Measurements from ENCODE around the gene CCDC9B. TPM values are rescaled to one million over a fixed set of nuclear protein-coding genes. Genes with fewer than 3 reads are reported as not detected.

Gene CCDC9B
- total RNA-seq, 1 donor from 2014 or later: 178 TPM

GRCh38 chr15:40334941-40335795, 5.6 kb downstream of the CCDC9B start:
- intact Hi-C loops (cut with DNase I): no loop called here
- DNase-seq (ENCODE audit: low spot score): no peak

DNA sequence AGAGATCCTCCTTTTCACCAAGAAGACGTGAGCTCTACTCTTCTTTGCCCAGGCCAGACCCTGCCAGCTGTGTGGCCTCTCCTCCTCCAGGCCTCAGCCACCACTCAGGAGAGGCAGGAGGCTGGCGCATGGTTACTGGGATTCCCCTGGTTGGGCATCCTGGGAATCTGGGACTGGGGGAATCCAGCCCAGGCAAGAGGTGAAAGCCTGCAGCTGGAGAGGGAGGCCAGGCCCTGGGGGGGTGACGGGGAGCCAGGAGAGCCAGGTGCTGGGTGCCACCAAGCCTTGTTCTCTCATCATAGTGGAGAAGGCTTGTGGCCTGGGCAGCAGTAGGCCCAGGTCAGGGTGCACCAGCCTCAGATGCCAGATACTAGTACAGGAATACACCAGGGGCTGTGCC, 6.2 kb downstream of the CCDC9B start:
- DNase-seq (ENCODE audit: low spot score): no peak
- intact Hi-C loops (cut with DNase I): no loop called here

DNA sequence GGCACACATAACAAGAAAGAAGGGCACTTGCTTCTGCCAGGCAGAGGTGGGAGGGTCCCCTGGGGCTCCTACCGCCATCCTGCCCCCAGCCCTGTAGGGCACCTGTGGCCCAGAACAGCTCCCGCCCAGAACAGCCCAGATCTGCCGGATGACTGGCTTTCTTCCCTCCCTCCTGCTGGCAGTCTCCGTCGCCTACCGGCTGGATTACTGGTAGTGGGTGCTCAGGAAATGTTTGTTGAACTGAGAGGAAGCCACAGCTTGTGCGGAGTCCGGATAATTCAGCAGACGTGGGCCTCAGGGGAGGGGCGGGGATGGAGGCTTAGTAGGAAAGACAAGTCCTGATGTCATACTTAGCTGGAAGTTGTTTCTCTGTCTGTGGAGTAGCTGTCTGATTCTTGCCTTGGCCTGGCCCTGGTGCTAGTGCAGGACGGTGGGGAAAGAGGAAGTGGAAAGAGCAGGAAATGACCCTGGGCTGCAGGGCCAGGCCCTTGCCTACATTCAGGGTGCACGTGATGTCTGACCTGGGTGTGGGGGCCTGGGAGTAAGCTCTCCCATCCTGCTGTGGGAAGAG, 6.7 kb downstream of the CCDC9B start:
- DNase-seq (ENCODE audit: low spot score): peak; percentile 89
- intact Hi-C loops (cut with DNase I): no loop called here

- no peak for DNase-seq (ENCODE audit: low spot score)
- intact Hi-C loops (cut with DNase I): no loop called here
These were observed 8.5 kb downstream of the CCDC9B start for GRCh38 chr15:40332113-40332781.

DNA sequence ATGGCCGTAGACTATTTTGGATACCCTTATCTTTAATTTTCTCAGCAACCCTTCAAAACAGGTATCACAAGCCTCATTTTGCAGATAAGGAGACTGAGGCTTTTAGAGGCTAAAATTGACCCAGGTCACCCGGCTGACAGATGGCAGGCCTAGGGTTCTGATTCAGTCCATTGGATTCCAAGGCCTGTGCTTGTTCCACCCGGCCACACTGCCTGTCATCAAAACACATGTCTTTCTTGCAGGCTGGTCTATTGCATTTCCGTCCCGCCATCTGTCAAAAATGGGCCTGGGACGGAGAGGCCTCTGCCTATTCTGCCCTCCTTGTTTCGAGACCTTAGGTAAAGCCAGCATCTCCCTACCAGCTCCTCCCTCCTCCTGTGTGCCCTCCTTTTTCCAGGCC, 9.1 kb downstream of the CCDC9B start:
- intact Hi-C loops (cut with DNase I): no loop called here
- no peak for DNase-seq (ENCODE audit: low spot score)

DNA sequence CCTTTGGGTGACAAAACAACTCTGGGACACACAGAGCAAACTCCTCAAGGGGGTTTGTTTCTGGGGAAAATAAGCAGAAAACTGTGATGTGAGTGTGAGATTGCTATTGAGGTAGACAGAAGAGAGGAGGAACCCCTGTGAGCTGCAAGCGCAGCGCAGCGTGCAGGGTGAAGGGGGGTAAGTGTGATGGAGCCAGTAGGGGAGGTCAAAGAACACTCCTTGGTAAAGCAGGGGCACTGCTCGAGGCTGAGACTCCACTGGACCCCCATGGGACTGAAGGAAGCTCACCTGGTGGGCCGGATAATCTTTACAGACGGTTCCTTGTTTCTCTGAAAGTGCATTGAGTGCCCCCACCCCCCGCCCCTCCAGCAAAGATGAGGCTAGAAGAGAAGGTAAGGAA, 9.7 kb downstream of the CCDC9B start:
- no peak for DNase-seq (ENCODE audit: low spot score)

GRCh38 chr15:40330368-40330836, 10.3 kb downstream of the CCDC9B start:
- intact Hi-C loops (cut with DNase I): no loop called here

More for the DNA sequence above, 9.7 kb downstream of the CCDC9B start:
- intact Hi-C loops (cut with DNase I): no loop called here

DNA sequence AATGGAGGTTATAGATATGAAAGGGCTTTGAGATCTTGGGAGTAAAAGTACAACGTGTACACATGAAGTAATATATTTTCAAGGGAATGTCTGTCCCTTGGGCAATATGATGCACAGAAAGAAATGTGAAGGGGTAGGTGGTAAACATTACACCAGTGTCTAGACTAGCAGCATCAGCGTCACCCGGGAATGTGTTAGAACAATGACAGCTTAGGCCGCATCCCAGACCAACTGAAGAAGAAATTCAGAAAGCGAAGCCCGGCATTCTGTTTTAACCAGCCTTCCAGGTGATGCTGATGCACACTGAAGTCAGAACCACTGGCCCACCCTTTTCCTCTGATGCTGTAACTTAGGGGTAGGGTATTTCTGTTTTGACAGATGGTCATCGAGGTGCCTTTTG, 10.9 kb downstream of the CCDC9B start:
- intact Hi-C loops (cut with DNase I): no loop called here
- DNase-seq (ENCODE audit: low spot score): no peak

More at GRCh38 chr15:40330368-40330836, 10.3 kb downstream of the CCDC9B start:
- DNase-seq (ENCODE audit: low spot score): no peak

DNA sequence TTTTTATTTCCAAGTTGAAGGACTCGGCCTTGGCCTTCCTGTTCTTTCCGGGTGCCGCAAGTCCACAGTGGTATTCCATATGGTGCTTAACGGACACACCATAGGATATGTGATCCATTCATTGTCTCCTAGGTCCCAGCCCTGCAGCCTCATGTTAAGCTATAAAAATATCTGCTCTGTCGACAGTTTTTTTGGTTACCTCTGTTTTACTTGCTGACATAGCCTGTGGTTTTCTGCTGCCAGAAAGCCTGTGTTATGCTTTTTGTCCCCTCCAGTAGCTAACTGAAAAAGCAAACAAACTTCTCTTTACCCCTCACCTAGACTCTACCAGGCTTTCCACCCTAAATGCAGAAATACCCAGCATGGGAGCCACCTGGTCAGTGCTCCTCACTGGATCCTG, 12.0 kb downstream of the CCDC9B start:
- intact Hi-C loops (cut with DNase I): no loop called here
- no peak for DNase-seq (ENCODE audit: low spot score)

- intact Hi-C loops (cut with DNase I): no loop called here
These were observed 12.6 kb downstream of the CCDC9B start for GRCh38 chr15:40328176-40328575.

DNA sequence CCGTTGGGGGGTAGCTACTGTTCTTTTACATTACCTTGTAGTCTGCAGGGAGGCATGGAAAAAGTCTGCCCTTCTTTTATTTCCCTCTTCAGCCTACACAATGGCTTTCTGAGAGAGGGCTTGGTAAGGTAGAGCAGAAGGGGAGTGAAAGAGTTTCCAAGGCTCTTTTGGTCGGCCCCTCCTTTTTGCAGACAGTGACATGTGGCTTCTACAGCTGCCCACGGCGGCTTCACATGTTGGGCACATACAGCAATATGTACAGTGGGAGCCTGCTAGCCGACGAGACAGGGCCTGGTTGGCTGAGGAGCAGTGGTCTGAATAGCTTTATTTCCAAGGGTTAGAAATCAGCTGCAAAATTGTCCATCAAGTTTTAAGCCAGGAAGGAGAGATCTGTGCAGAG, 13.3 kb downstream of the CCDC9B start:
- no peak for DNase-seq (ENCODE audit: low spot score)
- intact Hi-C loops (cut with DNase I): no loop called here

More at GRCh38 chr15:40328176-40328575, 12.6 kb downstream of the CCDC9B start:
- no peak for DNase-seq (ENCODE audit: low spot score)

DNA sequence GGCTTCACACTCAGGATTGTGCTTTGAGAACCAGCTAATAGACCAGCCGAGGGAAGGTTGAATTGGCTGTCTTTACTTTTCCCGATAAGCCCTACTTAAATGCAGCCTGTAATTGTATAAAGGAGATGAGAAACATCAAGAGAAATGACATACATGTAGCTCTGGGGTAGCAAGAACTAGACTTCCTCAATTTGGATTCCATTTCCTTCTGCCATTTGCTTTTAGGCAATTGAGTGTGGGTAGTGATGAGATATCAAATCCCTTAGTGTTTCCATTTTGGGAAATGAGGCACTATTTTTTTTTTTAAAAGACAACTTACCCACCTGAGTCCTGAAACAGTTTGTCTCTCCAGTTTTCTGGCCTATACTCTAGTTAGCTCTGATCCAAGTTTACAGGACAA, 15.0 kb downstream of the CCDC9B start:
- DNase-seq (ENCODE audit: low spot score): no peak
- intact Hi-C loops (cut with DNase I): no loop called here

GRCh38 chr15:40325188-40325587, 15.6 kb downstream of the CCDC9B start:
- intact Hi-C loops (cut with DNase I): no loop called here
- DNase-seq (ENCODE audit: low spot score): no peak

DNA sequence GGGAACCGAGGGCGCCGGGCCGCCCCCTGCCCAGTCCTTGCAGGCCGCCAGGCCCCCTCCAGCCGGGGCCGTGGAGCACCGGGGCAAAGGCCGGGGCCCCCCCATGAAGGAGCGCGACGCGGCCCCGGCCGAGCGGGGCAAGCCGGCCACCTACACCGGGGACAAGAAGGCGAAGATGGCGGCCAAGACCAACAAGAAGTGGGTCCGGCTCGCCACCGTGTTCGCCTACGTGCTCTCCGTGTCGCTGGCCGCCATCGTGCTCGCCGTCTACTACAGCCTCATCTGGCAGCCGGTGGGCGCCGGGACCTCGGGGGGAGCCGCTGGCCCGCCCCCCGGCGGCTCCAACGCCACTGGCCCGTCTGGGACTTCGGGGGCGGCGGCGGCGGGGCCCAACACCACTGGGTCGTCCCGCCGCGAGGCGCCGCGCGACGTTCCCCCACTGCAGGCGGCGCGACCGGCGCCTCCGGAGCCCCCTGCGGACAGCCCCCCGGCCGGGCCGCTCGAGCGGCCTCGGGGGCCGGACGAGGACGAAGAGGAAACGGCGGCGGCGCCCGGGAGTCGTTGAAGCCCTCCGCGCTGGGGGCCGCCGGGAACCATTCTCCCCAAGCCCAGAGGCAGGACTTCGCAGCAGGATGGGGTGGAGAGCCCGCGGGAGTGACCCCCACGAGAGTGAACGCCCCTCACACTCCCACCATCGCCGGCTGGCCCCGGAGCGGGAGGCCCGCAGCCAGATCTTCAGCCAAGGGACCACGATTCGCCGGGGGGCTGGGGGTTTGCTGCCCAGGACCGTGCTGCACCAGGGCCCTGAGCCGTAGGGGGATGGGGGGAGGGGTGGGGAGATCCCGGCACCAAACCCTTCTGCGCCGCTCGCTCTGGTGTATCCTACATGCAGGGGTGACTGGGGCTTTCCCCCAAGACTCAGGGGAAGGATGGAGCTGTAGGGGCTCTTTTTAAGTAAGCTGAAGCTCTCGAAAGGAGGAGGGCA, 16.5 kb downstream of the CCDC9B start:
- DNase-seq (ENCODE audit: low spot score): no peak
- intact Hi-C loops (cut with DNase I): loop anchor here (1.0 kb wide), 1 partner anchor 13 kb away; no protein-coding TSS in a partner anchor

GRCh38 chr15:40323239-40323952, 17.3 kb downstream of the CCDC9B start, which contains the start of gene INAFM2:
INAFM2 (plus strand) TSS chr15:40323692; CDS start chr15:40324056, 364 bp downstream.
- DNase-seq (ENCODE audit: low spot score): peak; percentile 94
- intact Hi-C loops (cut with DNase I): loop anchor here (1.0 kb wide), 1 partner anchor 14 kb away; no protein-coding TSS in a partner anchor

DNA sequence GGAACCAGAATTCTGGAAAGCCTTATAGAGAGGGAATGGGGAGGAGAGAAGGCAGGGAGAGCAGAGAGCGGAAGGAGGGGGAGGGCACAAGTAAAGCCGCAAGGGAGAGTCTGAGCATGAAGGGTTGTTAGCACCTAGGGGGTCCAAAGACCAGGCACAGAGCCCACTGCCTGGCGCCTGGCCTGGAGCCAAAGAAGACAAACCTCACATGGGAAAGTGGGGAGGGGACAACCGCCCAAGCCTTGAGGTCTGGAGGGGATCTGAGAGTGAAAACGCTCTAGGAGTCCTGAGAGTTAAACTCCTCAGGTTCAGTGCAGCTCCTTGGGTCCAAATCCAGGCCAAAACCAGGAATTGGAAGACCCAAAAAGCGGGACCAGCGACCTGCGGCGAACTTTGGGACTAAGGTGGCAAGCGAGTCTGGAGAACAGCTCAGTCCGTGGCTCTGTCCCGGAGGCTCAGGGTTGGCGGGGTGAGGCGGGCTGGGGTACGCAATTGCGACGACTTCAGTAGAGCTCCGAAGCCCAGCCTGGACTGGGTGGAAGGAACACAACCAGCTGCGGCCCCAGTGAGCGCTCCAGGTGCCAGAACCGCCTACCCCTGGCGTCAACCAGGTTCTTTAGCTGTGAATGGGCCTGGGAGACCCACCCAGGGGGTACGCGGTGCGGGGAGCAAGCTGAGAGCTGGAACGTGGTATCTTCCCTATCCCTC, 18.1 kb downstream of the CCDC9B start:
- no peak for DNase-seq (ENCODE audit: low spot score)
- intact Hi-C loops (cut with DNase I): loop anchor here (1.0 kb wide), 1 partner anchor 15 kb away; no protein-coding TSS in a partner anchor

GRCh38 chr15:40320931-40321371, 19.8 kb downstream of the CCDC9B start:
- DNase-seq (ENCODE audit: low spot score): no peak
- intact Hi-C loops (cut with DNase I): loop anchor here (1.0 kb wide), 1 partner anchor 100 kb away; no protein-coding TSS in a partner anchor

DNA sequence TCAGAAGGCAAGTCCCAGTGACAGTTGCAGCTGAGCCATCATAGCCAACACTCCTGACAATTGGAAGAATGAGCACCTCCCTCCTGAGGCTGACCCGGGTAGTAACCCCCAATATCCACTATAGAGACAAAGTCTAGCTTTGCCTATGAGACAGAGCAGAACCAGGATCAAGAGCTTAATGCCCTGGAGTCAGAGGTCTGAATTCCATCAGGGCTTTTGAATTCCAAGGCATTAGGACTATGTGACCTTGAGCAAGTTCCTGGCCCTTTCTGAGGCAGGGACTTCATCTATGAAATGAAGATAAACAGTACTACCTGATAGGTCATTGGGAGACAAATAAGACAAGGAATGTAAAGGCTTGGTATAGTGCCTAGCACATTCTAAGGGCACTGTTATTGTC, 20.3 kb downstream of the CCDC9B start:
- DNase-seq (ENCODE audit: low spot score): no peak
- intact Hi-C loops (cut with DNase I): no loop called here
